ENCODE data around the gene MYOT.

GRCh38 chr5:137888466-137888862 is 20.8 kb downstream of the MYOT start:
- TF ChIP-seq, protein P1, sequence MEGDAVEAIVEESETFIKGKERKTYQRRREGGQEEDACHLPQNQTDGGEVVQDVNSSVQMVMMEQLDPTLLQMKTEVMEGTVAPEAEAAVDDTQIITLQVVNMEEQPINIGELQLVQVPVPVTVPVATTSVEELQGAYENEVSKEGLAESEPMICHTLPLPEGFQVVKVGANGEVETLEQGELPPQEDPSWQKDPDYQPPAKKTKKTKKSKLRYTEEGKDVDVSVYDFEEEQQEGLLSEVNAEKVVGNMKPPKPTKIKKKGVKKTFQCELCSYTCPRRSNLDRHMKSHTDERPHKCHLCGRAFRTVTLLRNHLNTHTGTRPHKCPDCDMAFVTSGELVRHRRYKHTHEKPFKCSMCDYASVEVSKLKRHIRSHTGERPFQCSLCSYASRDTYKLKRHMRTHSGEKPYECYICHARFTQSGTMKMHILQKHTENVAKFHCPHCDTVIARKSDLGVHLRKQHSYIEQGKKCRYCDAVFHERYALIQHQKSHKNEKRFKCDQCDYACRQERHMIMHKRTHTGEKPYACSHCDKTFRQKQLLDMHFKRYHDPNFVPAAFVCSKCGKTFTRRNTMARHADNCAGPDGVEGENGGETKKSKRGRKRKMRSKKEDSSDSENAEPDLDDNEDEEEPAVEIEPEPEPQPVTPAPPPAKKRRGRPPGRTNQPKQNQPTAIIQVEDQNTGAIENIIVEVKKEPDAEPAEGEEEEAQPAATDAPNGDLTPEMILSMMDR (IDR thresholded peaks at IDR 0.05): no peak
- TF ChIP-seq POLR2A (IDR thresholded peaks at IDR 0.05): no peak
